T-helper 1 cell treated with Interleukin-12 subunit alpha and Interleukin-12 subunit beta and Interleukin-4 antibody, amounts not matched to agents 30 ng/mL and 1 ng/mL, for 36 hours (primary cell): ENCODE results near the gene CDK14. TPM values are rescaled to one million over a fixed set of nuclear protein-coding genes. Genes with fewer than 3 reads are reported as not detected.

ENCODE experiments used
- intact Hi-C: fragments of 100-400 bp; cut with micrococcal nuclease; formaldehyde crosslinking; loops from one replicate; pipeline ENCODE4 v1.15.1; 2024
- total RNA-seq: library from RNA; stranded (reverse); gene quantifications from 2 replicates; pipeline ENCODE4 v1.2.3, GENCODE V29; 2022

Gene CDK14
- total RNA-seq, 1 donor from 2014 or later: 0.34 TPM

GRCh38 chr7:91083855-91084644 lies 487.9 kb downstream of the CDK14 start:
- intact Hi-C loops: loop anchor here (1.0 kb wide), 1 partner anchor 1363 kb away; the partner anchor contains the start of gene GATAD1

GRCh38 chr7:91085175-91085574 lies 489.1 kb downstream of the CDK14 start:
- intact Hi-C loops: loop anchor here (5.0 kb wide), 1 partner anchor 177 kb away; the partner anchor contains the start of gene FZD1

GRCh38 chr7:91086200-91086599 lies 490.1 kb downstream of the CDK14 start:
- intact Hi-C loops: loop anchor here (5.0 kb wide), 1 partner anchor 176 kb away; the partner anchor contains the start of gene FZD1

- intact Hi-C loops: loop anchor here (5.0 kb wide), 1 partner anchor 174 kb away; the partner anchor contains the start of gene FZD1
Measured at GRCh38 chr7:91088156-91088555, 492.0 kb downstream of the CDK14 start.

- intact Hi-C loops: loop anchor here (1.0 to 5.0 kb wide), 3 partner anchors 174 to 792 kb away; partner anchors contain the start of genes FZD1 and MTERF1
Measured at GRCh38 chr7:91088691-91089090, 492.6 kb downstream of the CDK14 start.

GRCh38 chr7:91089382-91089963 lies 493.4 kb downstream of the CDK14 start:
- intact Hi-C loops: loop anchor here (1.0 to 5.0 kb wide), 3 partner anchors 173 to 791 kb away; partner anchors contain the start of genes FZD1 and MTERF1

- intact Hi-C loops: no loop called here
Measured at GRCh38 chr7:91090684-91091083, 494.6 kb downstream of the CDK14 start.

- intact Hi-C loops: no loop called here
Measured at GRCh38 chr7:91091631-91092030, 495.5 kb downstream of the CDK14 start.

- intact Hi-C loops: no loop called here
Measured at GRCh38 chr7:91093181-91093580, 497.1 kb downstream of the CDK14 start.

- intact Hi-C loops: no loop called here
Measured at GRCh38 chr7:91098566-91098965, 502.4 kb downstream of the CDK14 start.

- intact Hi-C loops: no loop called here
Measured at GRCh38 chr7:91103363-91103762, 507.2 kb downstream of the CDK14 start.

GRCh38 chr7:91107460-91107859 lies 511.3 kb downstream of the CDK14 start:
- intact Hi-C loops: no loop called here

- intact Hi-C loops: no loop called here
Measured at GRCh38 chr7:91109200-91109599, 513.1 kb downstream of the CDK14 start.

- intact Hi-C loops: no loop called here
Measured at GRCh38 chr7:91112902-91113341, 516.8 kb downstream of the CDK14 start.

- intact Hi-C loops: no loop called here
Measured at GRCh38 chr7:91114232-91114631, 518.1 kb downstream of the CDK14 start.

GRCh38 chr7:91126762-91127161 lies 530.6 kb downstream of the CDK14 start:
- intact Hi-C loops: no loop called here

GRCh38 chr7:91127325-91127724 lies 531.2 kb downstream of the CDK14 start:
- intact Hi-C loops: no loop called here

GRCh38 chr7:91127959-91128358 lies 531.8 kb downstream of the CDK14 start:
- intact Hi-C loops: no loop called here

- intact Hi-C loops: no loop called here
Measured at GRCh38 chr7:91128683-91129348, 532.7 kb downstream of the CDK14 start.

- intact Hi-C loops: no loop called here
Measured at GRCh38 chr7:91135300-91135699, 539.2 kb downstream of the CDK14 start.

GRCh38 chr7:91135703-91136430 lies 539.7 kb downstream of the CDK14 start:
- intact Hi-C loops: no loop called here
